DND-41 (cell line): ENCODE data around the gene SOX5.

Experiments used
- ATAC-seq: fragments of 200-7000 bp; cut with Tn5 transposase; 3 replicates; pipeline ENCODE4 v1.9.1; 2021; ENCODE audit warnings: low read depth; ENCODE audit not compliant: insufficient read depth
- DNase-seq: peaks from one replicate; pipeline ENCODE4 v3.0.0-alpha.2; 2020
- H2AFZ ChIP-seq: 2 replicates; pipeline ENCODE4 v1.6.0; 2012; ENCODE audit warnings: low read depth, low read length
- H3K27ac ChIP-seq: 2 replicates; pipeline ENCODE4 v1.5.1; 2012; ENCODE audit warnings: low read length, inconsistent platforms
- H3K27me3 ChIP-seq: fragments of 200-600 bp; sonication (generic); 2 replicates; pipeline ENCODE4 v1.6.0; 2012; ENCODE audit warnings: low read length, mild to moderate bottlenecking, inconsistent platforms; ENCODE audit not compliant: insufficient read depth, poor library complexity
- H3K36me3 ChIP-seq: 2 replicates; pipeline ENCODE4 v1.5.1; 2012; ENCODE audit warnings: low read length, inconsistent platforms; ENCODE audit not compliant: insufficient read depth
- H3K4me1 ChIP-seq: 2 replicates; pipeline ENCODE4 v1.5.1; 2012; ENCODE audit warnings: mild to moderate bottlenecking, low read length; ENCODE audit not compliant: insufficient read depth
- H3K4me2 ChIP-seq: 2 replicates; pipeline ENCODE4 v1.6.0; 2012; ENCODE audit warnings: mild to moderate bottlenecking, moderate library complexity, low read length, inconsistent platforms; ENCODE audit not compliant: insufficient read depth
- H3K4me3 ChIP-seq, 2 experiments: fragments of 200-600 bp in 1 of 2; shearing (Covaris generic) in 1 of 2; 2 replicates each; pipeline ENCODE4 v1.5.1; 2012 to 2016; ENCODE audit warnings: inconsistent platforms in 2 of 2, low read length in 2 of 2, mild to moderate bottlenecking in 2 of 2, low read depth in 1 of 2, moderate library complexity in 1 of 2
- H3K79me2 ChIP-seq: 2 replicates; pipeline ENCODE4 v1.6.0; 2012; ENCODE audit warnings: low read length, inconsistent platforms; ENCODE audit not compliant: insufficient read depth
- H3K9ac ChIP-seq: 2 replicates; pipeline ENCODE4 v1.6.0; 2012; ENCODE audit warnings: low read depth, mild to moderate bottlenecking, inconsistent platforms, low read length, moderate library complexity
- H3K9me3 ChIP-seq: 2 replicates; pipeline ENCODE4 v1.5.1; 2012; ENCODE audit warnings: low read length, moderate library complexity, mild to moderate bottlenecking, inconsistent platforms; ENCODE audit not compliant: insufficient read depth, severe bottlenecking
- H4K20me1 ChIP-seq: 2 replicates; pipeline ENCODE4 v1.6.0; 2012; ENCODE audit warnings: low read length; ENCODE audit not compliant: insufficient read depth
- EZH2 ChIP-seq: IDR thresholded peaks from 3 replicates; pipeline ENCODE4 v1.6.1; 2012; ENCODE audit warnings: borderline replicate concordance, low read depth, mild to moderate bottlenecking, moderate library complexity, low read length, inconsistent platforms; ENCODE audit not compliant: severe bottlenecking
- TF ChIP-seq, protein P1 (sequence below): IDR thresholded peaks from 2 replicates; pipeline ENCODE4 v1.5.1; 2012; ENCODE audit warnings: borderline replicate concordance, low read length, moderate library complexity, mild to moderate bottlenecking; ENCODE audit not compliant: poor library complexity, severe bottlenecking; ENCODE audit errors: extremely low read depth

The SOX5 gene

DNA sequence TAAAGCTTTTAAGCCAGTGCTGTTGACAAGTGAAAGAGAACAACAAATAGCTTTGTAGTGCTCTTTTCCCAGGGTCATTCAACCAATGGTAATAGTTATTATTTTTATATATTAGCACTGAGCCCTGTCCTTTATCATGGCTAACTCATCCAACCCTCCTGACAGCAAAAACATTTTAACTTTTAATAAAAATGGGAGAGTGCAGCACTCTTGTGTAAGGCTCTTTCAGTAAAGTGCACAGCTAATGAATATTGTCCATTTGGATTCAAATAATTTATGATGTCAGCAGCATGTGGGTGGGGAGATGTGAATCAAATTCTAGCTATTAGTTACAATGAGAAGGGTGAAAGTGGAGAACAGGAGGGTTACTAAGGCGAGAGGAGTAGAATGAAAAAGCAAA is 185.7 kb downstream of the SOX5 start:
- Histone ChIP-seq H3K9ac (no peak overlapping the region), H3K9me3 (no peaks in the 10 kb centered on the region), H3K27ac (no peak overlapping the region), H2AFZ (no peak overlapping the region), H3K27me3 (no peaks in the 10 kb centered on the region), H3K4me2 (no peak overlapping the region), H3K79me2 (no peaks in the 10 kb centered on the region), H3K36me3 (no peaks in the 10 kb centered on the region), H3K4me3 (no peak overlapping the region), H4K20me1 (no peaks in the 10 kb centered on the region), H3K4me1 (no peaks in the 10 kb centered on the region)
- DNase-seq, result no peak
- no peak for ATAC-seq
- TF ChIP-seq EZH2, result no peak
- TF ChIP-seq, protein P1, sequence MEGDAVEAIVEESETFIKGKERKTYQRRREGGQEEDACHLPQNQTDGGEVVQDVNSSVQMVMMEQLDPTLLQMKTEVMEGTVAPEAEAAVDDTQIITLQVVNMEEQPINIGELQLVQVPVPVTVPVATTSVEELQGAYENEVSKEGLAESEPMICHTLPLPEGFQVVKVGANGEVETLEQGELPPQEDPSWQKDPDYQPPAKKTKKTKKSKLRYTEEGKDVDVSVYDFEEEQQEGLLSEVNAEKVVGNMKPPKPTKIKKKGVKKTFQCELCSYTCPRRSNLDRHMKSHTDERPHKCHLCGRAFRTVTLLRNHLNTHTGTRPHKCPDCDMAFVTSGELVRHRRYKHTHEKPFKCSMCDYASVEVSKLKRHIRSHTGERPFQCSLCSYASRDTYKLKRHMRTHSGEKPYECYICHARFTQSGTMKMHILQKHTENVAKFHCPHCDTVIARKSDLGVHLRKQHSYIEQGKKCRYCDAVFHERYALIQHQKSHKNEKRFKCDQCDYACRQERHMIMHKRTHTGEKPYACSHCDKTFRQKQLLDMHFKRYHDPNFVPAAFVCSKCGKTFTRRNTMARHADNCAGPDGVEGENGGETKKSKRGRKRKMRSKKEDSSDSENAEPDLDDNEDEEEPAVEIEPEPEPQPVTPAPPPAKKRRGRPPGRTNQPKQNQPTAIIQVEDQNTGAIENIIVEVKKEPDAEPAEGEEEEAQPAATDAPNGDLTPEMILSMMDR, result no peak

- DNase-seq (no peak), ATAC-seq (no peak)
- H3K27ac ChIP-seq, result no peak overlapping the region
- no peak overlapping the region for H3K4me3 ChIP-seq
- H4K20me1 ChIP-seq, result no peaks in the 10 kb centered on the region
- no peak overlapping the region for H2AFZ ChIP-seq
- no peaks in the 10 kb centered on the region for H3K79me2 ChIP-seq
- no peaks in the 10 kb centered on the region for H3K4me1 ChIP-seq
- no peak overlapping the region for H3K9ac ChIP-seq
- H3K36me3 ChIP-seq, result no peaks in the 10 kb centered on the region
- no peak overlapping the region for H3K4me2 ChIP-seq
- no peaks in the 10 kb centered on the region for H3K27me3 ChIP-seq
- no peak for TF ChIP-seq EZH2
- TF ChIP-seq, protein P1, result no peak
- no peaks in the 10 kb centered on the region for H3K9me3 ChIP-seq
These were observed 189.0 kb downstream of the SOX5 start for GRCh38 chr12:23760495-23760894.

DNA sequence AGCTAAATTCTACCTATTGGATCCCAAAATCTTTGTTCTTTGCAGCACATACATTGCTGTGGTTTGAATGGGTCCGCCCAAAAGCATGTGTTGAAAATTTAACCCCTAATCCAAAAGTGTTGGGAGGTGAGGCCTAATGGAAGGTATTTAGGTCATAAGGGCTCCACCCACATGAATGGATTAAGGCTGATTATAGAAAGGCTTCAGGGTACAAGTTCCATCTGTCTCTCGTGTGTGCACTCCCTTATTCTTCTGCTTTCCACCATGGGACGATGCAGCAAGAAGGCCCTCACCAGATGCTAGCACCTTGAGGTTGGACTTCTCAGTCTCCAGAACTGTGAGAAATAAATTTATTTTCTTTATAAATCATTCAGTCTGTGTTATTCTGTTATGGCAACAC is 190.9 kb downstream of the SOX5 start:
- Histone ChIP-seq H3K4me2 (no peak overlapping the region), H3K79me2 (no peaks in the 10 kb centered on the region), H4K20me1 (no peaks in the 10 kb centered on the region), H3K9ac (no peak overlapping the region), H3K9me3 (no peaks in the 10 kb centered on the region), H3K27ac (no peak overlapping the region), H3K4me1 (no peaks in the 10 kb centered on the region), H3K27me3 (no peaks in the 10 kb centered on the region), H3K36me3 (no peaks in the 10 kb centered on the region), H2AFZ (no peak overlapping the region), H3K4me3 (no peak overlapping the region)
- TF ChIP-seq EZH2, result no peak
- TF ChIP-seq, protein P1, result no peak
- DNase-seq (no peak), ATAC-seq (no peak)

GRCh38 chr12:23757541-23757962 is 191.9 kb downstream of the SOX5 start:
- no peaks in the 10 kb centered on the region for H3K9me3 ChIP-seq
- no peaks in the 10 kb centered on the region for H3K27me3 ChIP-seq
- H3K9ac ChIP-seq, result no peak overlapping the region
- H2AFZ ChIP-seq, result no peak overlapping the region
- TF ChIP-seq EZH2, result no peak
- TF ChIP-seq, protein P1, result no peak
- H3K79me2 ChIP-seq, result no peaks in the 10 kb centered on the region
- no peak overlapping the region for H3K4me3 ChIP-seq
- H3K27ac ChIP-seq, result no peak overlapping the region
- no peaks in the 10 kb centered on the region for H4K20me1 ChIP-seq
- H3K36me3 ChIP-seq, result no peaks in the 10 kb centered on the region
- no peak for ATAC-seq
- no peak overlapping the region for H3K4me2 ChIP-seq
- H3K4me1 ChIP-seq, result no peaks in the 10 kb centered on the region
- no peak for DNase-seq
